HCEC 1CT (cell line): ENCODE measurements around the gene PAFAH1B1.
"Not testable (repeated sequence)": the region's sequence is repeated elsewhere in the genome, so short reads cannot be mapped to it uniquely, and the experiment has no call there.

Experiments
- DNase-seq: peaks from one replicate; pipeline ENCODE4 v3.0.0-alpha.2; 2017

The PAFAH1B1 gene

DNA sequence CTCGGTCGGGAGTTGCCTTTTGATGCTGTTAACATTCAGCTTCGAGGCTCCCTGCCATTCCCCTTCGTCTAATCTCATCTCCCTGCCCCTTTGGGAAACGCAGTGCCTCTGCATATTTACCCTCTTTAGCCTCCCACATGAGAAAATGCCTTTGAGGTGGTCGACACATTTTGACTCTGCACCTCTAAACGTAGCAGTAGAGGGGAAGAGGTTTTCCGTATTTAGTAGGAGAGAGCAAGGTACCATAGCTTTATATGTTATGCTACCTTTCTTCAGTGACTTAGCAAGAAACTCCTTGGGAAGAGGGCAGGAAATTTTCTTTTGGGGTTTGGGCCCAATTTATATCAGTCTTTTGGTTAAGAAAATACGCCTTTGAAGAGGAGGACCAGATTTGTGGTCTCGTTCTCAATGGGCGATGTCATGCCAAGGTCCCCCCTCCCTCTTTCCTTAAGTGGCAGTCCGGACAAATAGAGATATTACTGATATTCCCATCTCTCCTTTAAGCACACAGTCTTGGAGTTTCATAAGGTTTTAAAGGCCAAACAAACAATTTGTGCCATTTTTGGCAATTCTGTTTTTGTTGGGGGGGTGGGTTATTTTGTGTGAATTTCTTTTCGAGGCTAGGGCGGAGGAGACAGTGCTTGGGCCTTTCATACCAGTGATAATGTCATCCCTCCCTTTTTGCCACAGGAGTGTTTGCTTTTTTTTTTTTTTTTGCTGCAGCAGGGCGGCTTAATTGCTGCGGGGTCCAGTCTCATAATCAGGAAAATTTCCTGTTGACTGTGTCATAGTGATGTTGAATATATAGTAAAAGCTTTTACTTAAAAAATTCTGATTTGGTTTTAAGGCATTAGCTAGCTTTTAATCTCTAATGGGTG is 1.5 kb downstream of the PAFAH1B1 start:
- no peak for DNase-seq

DNA sequence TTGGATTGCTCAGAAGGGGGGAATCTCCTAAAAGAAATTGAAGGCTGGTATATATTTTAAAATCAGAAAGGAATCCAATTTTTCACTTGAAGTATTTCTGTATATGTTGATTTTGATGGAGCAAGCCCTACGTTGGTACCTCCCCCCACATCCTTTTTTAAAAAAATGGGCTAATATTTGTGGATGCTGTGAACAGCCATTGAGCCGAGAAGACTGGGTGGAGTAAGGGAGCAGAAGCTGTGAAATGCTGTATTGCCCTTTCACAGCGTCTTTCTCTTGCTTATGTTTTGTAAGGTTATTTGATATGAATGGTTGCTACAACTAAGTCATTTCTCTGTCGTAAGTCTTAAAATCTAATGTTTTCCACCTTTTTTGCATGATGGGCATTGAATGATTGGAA is 2.3 kb downstream of the PAFAH1B1 start:
- DNase-seq, result no peak

DNA sequence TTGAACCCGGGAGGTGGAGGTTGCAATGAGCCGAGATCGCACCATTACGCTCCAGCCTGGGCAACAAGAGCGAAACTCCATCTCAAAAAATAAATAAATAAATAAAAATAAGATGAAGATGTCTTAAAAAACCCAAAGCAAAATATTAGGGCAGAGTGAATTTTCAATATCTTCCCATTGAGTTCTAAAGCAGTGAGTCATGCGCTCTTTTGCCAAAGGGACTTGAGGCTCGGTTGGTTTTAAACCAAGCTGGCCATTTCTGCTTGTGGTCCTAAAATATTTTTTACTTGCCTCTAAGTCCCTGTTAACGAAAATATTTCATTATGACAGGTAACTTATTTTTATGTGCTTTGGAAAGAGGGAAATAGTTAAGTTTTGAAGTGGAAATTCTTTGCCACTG is 4.7 kb downstream of the PAFAH1B1 start:
- DNase-seq, result peak; percentile 57

DNA sequence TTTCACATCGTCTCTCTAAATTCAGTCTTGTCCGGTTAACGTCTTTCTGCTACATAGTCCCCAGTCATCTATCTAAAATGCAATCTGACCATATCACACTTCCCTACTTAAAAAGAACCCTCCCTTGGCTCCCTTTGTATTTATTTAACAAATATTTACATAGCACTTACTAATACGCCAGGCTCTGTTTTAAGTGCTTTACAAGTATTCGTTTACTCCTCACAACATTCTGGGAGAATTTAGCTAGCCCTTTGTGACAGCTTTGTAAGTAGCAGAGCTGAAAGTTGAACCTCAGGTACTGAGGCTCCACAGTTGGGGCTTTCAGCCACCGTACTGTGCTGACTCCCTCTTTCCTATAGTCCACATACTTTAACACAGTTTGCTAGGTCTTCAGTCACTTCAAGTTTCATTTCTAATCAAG is 9.2 kb downstream of the PAFAH1B1 start:
- DNase-seq, result peak; percentile 18

DNA sequence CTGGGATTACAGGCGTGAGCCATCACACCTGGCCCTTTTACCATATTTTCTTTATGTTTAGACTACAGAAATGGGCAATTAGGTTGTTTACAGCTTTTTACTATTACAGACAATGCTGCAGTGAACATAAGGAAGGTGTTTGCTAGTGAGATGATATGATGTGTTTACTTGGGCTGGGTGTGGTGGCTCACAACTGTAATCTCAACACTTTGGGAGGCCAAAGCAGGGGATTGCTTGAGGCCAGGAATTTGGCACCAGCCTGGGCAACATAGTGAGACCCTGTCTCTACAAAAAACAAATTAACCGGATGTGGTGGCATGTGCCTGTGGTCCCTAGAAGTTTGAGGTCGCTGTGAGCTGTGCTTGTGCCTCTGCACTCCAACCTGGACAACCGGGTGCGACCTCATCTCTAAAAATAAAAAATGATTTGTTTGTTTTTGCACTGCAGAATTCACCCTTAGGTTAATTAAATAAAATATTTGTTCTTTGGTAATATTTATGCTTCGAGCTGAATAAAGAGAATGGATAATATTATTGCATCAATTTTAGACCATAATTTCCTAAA is 15.0 kb downstream of the PAFAH1B1 start:
- no peak for DNase-seq

DNA sequence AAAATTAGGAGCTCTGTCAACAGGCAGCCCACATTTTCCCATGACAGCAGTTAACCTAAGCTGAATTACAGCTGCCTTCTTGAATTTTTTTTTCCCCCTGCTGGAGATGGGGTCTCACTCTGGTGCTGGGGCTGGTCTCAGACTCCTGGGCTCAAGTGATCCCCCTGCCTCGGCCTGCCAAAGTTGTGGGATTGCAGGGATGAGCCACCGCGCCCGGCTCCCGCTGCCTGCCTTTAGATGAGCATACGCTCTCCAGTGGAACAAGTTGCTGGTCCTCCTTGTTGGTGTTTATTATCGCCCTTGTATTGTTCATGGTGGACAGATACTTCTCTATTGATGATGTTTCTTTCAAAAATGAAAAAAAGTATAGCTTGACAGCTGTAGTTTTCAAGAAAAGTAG is 15.6 kb downstream of the PAFAH1B1 start:
- no peak for DNase-seq

DNA sequence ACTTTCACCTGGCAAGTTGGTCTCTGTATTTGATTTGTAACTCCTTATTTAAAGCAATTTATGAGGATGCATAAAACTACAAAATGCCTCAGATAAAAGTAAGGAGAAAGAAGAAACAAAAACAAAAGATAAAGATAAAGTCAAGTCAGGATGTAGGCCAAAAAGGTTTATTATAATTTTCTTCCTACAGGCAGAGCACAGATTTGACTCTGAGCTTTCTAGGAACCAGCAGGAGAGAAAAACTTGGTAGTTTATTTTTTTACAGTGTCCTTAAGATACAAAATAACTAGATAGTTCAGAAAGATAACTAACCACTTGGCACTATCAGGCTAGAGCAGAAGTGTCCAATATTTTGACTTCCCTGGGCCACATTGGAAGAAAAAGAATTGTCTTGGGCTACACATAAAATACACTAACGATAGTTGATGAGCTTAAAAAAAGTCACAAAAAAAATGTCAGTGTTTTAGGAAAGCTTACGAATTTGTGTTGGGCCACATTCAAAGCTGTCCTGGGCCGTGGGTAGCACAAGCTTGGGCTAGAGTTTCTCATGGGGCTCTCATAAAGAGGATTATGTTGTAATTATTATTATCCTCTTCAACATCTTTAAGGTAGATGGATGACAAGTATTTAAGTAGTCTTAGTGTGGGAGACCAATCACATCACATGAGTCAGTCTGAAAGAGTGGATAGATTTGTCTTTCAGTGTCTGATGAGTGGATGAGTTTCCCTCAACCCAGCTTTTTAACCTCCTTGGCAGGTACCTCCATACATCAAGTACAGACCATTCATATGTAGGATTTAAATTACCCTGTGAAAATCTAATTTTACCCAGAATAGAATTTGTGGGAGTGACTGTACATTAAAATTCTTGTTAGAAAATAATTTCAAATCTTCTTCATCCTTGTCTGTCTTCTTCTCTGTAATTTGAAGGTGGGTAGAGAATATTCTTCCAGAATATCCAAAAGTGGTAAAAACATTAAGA is 17.0 kb downstream of the PAFAH1B1 start:
- DNase-seq, result no peak

DNA sequence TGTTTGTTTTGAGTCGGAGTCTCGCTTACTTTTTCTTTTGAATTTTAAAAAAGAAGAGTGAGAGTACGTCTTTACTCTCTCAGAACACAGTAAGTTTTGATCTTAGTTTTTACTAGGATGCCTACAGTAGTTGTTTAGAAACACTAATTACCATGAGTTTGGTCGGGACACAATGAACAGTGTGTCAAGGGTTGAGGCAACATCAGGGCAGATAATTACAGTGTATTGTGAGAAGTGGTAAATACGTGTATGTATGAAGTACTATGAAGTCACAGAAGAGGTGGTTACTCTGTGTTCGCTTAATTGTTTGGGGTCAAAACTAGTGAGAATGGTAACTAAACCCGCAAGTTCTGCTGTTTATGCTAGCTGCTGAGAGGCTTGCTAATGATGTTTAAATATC is 18.2 kb downstream of the PAFAH1B1 start:
- no peak for DNase-seq

DNA sequence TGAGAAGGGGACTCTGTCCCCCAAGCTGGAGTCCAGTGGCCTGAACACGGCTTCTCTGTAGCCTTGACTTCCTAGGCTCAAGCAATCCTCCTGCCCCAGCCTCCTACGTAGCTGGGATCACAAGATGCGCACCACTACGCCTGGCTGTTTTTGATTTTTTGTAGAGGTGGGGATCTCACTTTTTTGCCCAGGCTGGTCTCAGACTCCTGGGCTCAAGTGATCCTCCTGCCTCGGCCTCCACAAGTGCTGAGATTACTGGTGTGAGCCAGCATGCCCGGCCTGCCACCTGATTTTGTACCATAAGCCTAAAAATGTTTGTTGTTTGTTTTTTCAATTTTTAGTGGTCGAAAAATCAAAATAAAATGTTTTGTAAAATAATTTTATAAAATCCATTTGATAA is 19.2 kb downstream of the PAFAH1B1 start:
- DNase-seq, result no peak

DNA sequence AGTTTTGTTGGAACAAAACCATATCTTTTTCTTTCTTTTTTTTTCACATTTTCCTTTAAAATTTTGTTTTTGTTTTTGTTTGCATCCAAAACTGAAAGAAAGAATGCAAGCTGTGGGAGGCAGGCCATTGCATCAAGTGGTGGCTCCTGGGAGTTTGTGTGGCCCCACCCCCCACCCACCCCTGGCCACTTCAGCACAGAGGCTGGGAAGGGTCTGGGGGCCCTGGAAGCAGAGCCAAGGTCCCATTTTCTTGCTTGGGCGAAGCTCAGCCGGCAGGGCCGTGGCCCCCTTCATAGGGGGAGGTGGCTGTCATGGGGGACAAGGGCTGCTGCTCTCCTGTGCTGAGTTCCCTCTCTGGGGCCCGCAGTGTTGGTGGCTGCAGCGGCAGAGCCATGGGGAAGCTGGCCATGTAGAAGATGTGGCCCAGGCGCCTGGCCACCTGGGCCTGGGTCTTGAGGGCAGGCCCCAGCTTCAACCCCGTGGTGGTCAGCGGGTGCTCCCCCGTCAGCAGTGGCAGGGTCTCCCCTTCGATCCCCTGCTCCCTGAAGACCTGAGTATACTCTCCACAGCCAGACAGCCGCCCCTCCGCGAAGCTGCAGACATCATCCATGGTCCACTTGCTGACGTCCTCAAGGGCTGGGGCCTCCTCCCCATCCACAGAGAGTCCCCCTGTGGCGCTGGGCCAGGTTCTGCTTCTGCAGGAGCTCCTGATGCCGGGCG is 19.8 kb downstream of the PAFAH1B1 start:
- DNase-seq, result no peak

DNA sequence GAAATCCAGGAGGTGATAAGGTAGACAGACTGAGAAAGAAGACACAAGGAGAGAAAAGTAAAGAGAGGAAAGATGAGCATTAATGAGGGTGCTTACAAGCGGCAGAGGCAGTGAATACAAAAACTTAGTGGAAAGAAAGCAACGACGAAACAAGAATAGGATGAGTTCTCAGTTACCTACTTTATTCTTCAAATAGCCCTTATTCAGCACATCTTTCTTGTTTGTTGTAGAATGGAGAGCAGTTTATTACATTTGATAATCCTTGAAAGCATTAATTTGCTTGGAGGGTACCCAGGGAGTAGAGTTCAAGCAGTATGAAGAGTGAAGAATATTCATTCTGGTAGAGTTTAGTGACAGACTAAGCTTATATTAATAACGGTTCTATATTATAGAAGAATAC is 22.4 kb downstream of the PAFAH1B1 start:
- no peak for DNase-seq

DNA sequence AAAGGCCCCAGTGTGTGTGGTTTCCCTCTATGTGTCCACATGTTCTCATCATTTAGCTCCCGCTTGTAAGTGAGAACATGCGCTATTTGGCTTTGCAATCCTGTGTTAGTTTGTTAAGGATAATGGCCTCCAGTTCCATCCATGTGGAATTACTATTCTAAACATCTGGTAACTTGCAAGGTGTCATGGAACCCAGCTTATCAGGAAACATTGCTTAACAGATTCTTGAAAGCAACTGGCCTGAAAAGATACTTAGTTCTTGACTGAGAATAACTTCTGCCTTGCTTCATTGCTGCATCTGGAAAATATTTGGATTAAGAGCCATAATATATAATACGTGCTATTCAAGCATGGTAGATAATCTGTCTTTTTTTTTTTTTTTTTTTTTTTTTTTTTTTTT is 27.8 kb downstream of the PAFAH1B1 start:
- DNase-seq, result no peak

DNA sequence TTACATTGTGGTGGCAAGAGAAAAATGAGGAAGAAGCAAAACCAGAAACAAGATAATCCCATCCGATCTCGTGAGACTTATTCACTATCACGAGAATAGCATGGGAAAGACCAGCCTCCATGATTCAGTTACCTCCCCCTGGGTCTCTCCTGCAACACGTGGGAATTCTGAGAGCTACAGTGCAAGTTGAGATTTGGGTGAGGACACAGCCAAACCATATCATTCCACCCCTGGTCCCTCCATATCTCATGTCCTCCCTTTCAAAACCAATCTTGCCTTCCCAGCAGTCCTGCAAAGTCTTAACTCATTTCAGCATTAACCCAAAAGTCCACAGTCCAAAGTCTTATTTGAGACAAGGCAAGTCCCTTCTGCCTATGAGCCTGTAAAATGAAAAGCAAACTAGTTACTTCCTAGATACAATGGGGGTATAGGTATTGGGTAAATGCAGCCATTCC is 28.5 kb downstream of the PAFAH1B1 start:
- DNase-seq, result not testable (repeated sequence)

DNA sequence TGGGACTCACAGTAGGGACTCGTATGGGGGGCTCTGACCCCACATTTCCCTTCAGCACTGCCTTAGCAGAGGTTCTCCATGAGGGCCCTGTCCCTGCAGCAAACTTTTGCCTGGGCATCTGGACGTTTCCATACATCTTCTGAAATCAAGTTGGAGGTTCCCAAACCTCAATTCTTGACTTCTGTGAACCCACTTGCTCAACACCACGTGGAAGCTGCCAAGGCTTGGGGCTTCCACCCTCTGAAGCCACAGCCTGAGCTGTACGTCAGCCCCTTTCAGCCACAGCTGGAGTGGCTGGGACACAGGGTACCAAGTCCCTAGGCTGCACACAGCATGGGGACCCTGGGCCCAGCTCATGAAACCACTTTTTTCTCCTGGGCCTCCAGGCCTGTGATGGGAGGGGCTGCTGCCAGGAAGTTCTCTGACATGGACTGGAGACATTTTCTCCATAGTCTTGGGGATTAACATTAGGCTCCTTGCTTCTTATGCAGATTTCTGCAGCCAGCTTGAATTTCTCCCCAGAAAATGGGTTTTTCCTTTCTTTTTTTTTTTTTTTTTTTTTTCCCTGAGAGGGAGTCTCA is 29.4 kb downstream of the PAFAH1B1 start:
- DNase-seq, result not testable (repeated sequence)

DNA sequence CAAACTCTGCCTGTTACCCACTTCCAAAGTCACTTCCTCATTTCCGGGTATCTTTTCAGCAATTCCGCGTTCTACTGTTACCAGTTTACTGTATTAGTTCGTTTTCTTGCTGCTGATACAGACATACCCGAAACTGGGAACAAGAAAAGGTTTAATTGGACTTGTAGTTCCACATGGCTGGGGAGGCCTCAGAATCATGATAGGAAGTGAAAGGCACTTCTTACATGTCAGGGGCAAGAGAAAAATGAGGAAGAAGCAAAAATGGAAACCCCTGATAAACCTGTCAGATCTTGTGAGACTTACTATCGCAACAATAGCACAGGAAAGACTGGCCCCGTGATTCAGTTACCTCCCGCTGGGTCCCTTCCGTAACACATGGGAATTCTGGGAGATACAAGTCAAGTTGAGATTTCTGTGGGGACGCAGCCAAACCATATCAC is 30.9 kb downstream of the PAFAH1B1 start:
- DNase-seq, result no peak

DNA sequence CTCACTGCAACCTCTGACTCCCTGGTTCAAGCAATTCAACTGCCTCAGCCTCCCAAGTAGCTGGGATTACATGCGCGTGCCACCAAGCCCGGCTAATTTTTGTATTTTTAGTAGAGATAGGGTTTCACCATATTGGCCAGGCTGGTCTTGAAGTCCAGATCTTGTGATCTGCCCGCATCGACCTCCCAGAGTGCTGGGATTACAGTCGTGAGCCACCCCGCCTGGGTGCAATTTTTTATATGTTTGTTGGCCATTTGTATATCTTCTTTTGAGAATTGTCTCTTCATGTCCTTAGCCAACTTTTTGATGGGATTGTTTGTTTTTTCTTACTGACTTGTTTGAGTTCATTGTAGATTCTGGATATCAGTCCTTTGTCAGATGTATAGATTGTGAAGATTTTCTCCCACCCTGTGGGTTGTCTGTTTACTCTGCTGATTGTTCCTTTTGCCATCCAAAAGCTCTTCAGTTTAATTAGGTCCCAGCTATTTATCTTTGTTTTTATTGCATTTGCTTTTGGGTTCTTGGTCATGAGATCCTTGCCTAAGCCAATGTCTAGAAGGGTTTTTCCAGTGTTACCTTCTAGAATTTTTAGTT is 33.3 kb downstream of the PAFAH1B1 start:
- not testable (repeated sequence) for DNase-seq

DNA sequence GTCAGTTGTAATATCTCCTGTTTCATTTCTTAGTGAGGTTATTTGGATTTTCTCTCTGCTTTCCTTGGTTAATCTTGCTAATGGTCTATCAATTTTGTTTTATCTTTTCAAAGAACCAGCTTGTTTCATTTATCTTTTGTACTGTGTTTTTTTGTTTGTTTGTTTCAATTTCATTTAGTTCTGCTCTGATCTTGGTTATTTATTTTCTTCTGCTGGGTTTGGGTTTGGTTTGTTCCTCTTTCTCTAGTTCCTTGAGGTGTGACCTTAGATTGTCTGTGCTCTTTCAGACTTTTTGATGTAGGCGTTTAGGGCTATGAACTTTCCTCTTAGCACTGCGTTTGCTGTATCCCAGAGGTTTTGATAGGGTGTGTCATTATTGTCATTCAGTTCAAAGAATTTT is 35.5 kb downstream of the PAFAH1B1 start:
- not testable (repeated sequence) for DNase-seq

DNA sequence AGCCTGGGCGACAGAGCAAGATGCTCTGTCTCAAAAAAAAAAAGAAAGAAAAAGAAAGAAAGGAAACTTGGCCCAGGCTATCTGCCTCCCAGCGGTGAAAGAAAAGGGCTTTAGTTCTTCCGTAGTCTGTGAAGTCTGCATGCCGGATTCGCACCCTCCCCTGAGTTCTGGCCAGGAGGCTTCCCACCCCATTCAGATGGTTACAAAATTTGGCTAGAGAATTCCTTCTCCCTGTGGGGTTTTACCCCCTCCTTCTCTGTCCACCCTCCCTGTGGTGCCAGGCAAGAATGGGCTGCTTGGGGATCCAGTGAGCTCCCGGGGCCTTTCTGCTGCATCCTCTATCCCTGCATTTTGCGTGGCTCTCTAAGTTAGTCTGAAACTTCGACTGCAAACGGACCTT is 37.8 kb downstream of the PAFAH1B1 start:
- DNase-seq, result no peak

DNA sequence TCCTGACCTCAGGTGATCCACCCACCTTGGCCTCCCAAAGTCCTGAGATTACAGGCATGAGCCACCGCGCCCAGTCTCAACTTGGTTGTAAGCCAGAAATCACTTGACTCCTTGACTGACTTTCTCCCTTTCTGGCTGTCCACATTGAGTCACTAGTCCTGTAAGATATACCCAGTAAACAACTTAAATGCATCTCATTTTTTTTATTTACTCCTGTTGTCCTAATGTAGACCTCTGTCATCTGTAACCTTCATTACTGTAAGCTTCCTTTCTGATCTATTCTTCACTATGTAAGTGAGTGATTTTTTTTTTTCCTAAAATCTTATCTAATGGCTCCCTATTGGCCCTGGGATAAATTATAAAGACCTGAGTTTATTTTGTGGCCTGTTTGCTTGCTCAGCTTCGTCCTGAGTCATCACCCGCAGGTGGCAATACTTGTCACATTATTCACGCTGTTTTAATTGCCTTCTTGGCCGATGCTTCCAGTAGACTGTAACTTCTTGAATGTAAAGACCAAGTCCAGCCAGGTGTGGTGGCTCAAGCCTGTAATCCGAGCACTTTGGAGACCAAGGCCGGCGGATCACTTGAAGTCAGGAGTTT is 41.0 kb downstream of the PAFAH1B1 start:
- DNase-seq, result peak; percentile 54

DNA sequence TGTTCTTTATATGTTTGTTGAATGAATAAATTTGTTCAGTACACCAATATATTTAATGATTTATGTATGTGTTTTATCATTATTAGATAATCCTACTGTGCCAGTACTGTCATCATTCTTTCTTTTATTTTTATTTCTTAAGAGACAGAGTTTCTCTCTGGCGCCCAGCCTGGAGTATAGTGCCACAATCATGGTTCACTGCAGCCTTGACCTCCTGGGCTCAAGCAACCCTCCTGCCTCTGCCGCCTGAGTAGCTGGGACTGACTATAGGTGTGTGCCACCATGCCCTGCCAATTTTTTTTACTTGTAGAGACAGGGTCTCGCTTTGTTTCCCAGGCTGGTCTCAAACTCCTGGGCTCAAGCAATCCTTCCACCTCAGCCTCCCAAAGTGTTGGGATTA is 41.8 kb downstream of the PAFAH1B1 start:
- DNase-seq, result no peak

DNA sequence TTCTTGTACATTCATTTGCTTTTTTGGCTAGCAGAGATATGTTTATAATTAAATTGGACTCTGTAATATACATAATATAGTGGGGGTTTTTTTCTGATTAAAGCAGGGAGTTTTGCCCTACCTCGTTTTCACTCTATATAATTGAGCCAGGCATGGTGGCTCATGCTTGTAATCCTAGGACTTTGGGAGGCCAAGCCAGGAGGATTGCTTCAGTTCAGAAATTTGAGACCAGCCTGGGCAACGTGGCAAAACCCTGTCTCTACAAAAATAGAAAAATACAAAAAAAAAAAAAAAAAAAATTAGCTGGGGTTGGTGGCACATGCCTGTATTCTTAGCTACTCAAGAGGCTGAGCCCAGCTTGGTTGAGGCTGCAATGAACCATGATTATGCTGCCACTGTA is 42.2 kb downstream of the PAFAH1B1 start:
- no peak for DNase-seq
